COLO829 (cell line): Measurements from ENCODE around the gene PERM1.
"Not testable (repeated sequence)": the region's sequence is repeated elsewhere in the genome, so short reads cannot be mapped to it uniquely, and the experiment has no call there.

Source experiments
- DNase-seq: peaks from one replicate; pipeline ENCODE4 v3.0.0; 2012; ENCODE audit warnings: low spot score

The PERM1 gene

DNA sequence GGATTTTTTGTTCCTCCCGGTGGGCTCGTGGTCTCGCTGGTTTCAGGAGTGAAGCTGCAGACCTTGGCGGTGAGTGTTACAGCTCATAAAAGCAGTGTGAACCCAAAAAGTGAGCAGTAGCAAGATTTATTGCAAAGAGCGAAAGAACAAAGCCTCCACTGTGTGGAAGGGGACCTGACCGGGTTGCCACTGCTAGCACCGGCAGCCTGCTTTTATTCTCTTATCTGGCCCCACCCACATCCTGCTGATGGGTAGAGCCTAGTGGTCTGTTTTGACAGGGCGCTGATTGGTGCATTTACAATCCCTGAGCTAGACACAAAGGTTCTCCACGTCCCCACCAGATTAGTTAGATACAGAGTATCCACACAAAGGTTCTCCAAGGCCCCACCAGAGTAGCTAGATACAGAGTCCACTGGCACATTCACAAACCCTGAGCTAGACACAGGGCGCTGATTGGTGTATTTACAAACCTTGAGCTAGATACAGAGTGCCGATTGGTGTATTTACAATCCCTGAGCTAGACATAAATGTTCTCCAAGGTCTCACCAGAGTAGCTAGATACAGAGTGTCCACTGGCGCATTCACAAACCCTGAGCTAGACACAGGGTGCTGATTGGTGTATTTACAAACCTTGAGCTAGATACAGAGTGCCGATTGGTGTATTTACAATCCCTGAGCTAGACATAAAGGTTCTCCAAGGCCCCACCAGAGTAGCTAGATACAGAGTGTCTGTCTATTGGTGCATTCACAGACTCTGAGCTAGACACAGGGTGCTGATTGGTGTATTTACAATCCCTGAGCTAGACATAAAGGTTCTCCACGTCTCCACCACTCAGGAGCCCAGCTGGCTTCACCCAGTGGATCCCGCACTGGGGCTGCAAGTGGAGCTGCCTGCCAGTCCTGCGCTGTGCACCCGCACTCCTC is 35.8 kb upstream of the PERM1 start:
- not testable (repeated sequence) for DNase-seq

DNA sequence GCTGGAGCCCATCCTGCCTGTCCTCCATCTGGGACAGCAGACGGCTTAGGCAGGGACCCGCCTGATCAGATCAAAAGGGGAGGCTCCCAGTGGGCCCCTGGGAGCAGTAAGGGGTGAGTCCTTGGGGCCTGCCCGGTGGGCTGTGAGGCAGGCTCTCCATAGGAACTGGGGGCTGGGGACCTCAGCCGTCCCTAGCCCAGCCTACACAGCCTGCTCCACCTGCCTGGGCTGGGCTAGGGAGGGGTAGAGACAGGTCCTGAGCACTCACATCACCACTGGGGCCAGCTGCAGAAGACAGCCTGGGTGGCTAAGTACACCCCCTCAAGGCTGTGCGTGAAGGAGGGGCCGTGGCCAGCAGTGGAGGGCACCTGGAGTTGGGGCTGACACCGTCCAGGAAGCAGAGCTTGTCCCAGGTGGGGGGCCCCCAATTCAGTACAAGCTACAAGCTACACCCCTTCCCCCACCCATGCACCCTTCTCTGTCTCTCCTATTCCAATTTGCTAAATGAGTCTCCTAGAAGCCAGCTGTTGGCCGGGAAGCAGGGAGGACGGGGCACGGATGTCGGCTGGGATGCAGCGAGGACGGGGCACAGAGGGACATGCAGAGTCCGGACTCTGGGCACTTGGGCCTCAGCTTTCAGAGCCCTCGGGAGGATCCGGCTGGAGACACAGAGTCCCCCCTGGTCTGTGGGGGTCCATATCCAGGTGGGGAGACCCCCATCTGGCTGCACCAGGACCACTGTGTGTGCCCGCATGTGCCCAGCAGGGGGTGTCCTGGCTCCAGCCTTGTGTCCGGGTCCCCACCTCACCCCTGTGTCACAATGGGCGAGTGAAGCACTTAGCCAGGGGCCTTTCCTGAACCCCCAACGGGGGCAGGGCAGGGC is 33.1 kb upstream of the PERM1 start:
- DNase-seq = no peak

DNA sequence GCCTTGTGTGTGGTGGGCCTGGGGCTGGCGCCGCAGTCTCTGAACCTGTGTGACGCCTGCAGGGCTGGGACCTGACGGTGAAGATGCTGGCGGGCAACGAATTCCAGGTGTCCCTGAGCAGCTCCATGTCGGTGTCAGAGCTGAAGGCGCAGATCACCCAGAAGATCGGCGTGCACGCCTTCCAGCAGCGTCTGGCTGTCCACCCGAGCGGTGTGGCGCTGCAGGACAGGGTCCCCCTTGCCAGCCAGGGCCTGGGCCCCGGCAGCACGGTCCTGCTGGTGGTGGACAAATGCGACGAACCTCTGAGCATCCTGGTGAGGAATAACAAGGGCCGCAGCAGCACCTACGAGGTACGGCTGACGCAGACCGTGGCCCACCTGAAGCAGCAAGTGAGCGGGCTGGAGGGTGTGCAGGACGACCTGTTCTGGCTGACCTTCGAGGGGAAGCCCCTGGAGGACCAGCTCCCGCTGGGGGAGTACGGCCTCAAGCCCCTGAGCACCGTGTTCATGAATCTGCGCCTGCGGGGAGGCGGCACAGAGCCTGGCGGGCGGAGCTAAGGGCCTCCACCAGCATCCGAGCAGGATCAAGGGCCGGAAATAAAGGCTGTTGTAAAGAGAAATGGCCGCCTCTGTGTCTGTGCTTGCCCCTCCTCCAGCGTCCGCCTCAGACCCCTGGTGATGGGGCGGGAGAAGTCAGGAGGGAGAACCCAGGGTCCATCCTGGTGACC is 32.2 kb upstream of the PERM1 start:
- no peak for DNase-seq

DNA sequence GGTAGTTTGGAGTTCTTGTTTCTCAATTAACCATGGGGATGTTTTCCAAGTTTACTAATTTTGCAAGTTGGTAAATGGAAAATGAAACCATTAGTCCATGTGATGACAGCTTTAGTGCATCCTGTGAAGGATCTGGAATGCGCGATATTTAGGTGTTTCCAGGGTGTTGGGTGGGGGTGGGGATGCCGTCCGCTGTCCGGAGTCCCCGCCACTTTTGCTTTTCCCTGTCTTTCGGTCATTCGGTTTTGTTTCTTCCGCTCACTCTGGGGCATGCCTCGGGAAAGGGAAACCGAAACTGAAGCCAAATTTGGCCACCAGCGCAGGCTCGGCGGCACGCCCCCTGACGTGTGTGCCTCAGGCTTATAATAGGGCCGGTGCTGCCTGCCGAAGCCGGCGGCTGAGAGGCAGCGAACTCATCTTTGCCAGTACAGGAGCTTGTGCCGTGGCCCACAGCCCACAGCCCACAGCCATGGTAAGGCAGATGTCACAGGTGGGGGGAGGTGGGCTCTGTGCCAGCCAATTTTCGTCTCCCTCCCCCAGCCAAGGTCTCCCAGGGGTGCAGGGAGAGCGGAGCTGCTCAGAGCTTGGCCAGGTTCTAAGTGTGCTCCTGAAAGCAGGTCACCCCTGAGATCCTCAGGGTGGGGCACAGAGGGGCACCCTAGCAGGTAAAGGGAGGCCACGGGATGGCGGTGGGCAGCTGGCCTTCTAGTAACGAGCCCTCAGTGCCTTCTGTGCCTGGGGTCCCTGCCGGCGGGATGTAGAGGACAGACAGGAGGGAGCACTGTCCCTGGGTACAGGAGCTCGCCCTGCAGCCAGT is 31.4 kb upstream of the PERM1 start, which contains the start of gene ISG15:
Gene ISG15 (plus strand): TSS at position 393 of the 817 bp plus-strand sequence. CDS start 77 bp downstream, at position 470.
- DNase-seq = peak; percentile 43

GRCh38 chr1:1012736-1013104 is 30.8 kb upstream of the PERM1 start:
- not testable (repeated sequence) for DNase-seq

GRCh38 chr1:1011396-1011949 is 29.6 kb upstream of the PERM1 start:
- no peak for DNase-seq

DNA sequence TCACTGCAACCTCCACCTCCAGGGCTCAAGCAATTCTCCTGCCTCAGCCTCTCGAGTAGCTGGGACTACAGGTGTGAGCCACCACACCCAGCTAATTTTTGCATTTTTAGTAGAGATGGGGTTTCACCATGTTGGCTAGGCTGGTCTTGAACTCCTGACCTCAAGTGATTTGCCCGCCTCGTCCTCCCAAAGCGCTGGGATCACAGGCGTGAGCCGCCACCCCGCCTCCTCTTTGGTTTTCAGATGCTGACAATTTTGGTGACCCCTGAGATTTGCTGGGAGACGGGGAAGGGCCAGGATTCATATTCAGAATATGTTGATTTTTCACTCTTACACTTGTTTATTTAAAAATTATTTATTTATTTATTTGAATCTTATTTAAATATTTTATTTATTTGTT is 28.2 kb upstream of the PERM1 start:
- DNase-seq = not testable (repeated sequence)

- no peak for DNase-seq
Observed at GRCh38 chr1:1006305-1007159, 24.6 kb upstream of the PERM1 start.

DNA sequence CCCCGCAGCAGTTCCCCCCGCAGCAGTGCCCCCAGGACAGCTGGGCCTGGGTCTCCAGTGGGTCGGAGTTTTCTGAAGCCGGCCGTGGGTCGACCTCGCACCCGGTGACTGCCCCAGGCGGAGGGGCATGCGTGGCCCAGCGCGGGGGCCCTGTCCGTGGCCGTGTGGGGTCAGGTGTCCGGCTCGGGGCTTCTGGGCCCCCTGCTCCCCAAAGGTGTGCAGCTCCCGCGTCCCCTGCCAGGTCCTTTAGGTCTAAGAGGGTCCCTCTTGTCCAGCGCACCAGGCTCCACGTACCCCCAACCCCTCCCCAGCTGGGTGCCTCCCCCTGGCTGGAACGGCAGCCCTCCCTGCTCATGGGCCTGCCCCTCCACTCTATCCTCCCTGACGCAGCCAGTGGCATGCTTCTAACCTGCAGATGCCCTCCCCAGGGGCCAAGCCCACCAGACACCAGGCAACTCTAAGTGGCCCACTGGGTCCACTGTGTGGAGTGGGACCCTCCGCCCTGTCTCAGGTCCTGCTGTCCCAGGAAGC is 23.9 kb upstream of the PERM1 start:
- no peak for DNase-seq

DNA sequence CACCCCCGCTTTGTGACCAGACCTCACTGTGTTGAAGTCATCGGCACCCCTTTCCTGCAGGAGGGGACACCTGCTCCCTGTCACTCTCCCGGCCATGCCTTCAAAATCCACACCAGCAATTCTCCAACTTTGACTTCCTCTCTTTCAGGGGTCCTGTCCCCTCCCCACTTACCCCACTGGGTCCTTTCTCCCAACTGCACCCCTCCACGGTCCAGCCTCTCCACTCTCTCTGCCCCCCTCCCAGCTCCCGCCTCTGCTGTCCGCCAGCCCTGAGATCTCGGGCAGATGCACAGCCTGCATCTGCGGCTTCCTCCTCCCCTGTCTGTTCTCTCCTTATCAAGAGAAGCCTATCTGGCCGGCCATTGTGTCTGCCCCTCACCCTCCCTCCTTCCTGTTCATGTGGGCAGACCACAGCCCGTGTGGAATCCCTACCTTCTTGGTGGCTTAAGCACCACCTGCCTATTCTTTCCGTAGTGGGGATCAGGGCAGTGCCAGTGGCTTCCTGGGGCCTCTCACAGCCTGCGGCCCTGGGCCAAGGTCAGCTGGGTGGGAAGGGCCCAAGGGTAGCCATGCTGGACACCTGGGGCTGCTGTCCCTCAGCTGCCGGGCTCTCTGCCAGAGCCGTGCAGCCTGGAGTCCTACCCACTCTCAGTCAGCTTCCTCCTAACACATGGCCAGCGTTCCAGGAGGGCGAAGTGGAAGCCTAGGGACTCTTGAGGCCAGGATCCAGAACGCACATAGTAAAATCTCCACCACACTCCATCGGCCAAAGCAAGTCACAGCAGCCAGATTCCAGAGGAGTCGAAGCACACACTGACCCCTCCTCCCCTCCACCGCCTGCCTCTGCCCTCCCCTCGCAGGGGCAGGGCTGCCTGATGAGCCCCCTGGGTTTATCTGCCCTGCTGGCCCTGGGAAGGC is 23.1 kb upstream of the PERM1 start:
- no peak for DNase-seq

DNA sequence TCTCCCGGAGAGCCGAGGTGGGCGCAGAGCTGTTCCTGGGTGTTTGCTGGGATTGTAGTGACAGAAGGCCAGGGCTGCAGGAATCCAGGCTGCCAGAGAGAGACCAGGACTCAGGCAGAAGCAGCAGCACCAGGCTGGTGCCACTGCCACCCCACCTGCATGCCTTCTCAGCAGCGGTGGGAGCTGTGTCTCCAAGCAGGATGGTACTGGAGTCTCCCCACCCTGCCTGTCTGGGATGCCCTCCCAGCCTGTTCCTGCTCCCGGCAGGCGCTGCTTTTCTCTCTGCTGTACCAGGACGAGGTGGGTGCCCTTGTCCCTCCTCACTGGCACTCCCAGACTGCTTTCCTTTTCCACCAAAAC is 22.5 kb upstream of the PERM1 start:
- no peak for DNase-seq

DNA sequence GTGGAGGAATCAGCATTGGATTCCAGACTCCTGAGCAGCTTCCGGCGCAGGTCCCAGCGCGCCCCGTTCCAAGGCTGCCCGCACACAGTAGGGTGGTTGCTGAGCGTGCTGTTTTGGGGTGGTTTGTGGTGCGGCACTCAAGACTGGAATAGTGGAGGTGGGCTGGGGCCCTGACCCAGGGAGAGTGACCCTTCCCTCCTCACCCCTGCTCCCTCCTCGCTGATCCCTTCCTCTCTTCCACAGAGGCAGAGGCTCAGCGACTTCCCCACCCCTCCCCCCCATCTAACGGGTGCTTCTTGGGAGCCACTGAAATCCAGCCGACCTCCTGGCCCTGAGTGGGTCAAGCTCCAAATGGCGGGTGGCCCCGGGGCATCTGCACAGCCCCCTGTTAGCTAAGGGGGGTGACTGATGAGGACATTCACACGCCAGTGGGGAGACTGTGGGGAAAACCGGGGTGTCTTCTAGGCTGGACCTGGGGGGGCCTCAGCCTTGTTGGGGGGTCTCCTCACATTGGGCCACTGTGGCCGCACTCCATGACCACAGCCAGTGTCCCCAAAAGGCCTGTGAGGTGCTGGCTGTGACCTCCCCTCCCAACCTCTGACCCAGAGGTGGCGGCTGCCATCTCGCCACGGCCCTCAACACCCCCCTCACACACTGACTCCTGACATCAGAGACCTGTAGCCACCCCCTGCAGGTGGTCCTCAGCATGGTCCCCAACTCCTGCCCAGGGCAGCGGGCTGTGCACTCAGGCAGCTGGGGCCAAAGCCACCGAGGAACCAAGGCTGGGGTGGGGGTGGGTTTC is 21.9 kb upstream of the PERM1 start:
- DNase-seq = no peak

GRCh38 chr1:1001057-1001783 is 19.3 kb upstream of the PERM1 start:
- no peak for DNase-seq

DNA sequence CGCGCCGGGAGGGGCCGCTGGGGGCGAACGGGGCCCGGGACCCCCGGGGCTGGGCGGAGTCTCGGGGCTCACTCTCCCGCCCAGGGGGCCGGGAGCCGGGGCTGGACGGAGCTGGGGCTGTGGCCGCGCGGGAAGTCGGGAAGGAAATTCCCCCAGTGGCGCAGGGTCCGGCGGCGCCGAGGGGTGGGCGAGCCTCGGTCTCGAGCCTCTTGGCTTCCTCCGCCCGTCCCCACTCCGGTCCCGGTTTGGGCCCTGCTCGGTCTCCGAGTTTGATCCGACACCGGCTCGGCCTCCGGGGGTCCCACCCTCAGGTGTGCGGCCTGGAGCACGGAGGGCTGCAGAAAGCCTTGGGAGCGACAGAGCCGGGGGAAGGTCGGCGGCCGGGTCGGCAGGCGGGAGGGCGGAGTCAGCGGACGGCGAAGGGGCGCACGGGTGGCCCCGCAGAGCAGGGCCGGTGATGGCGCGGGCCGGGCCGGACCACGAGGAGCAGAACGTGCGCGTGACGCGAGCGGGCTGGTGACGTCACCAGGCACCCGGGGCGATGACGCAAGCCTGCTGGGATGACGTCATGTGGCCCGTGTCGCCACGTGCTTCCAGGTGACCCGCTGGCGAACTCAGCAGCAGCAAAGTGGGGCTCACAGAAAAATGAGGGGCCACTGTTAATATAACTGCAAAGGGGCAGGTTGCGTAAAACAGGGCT is 18.6 kb upstream of the PERM1 start:
- peak; percentile 86 for DNase-seq

- DNase-seq = peak; percentile 67
Observed at GRCh38 chr1:999725-1000356, 17.9 kb upstream of the PERM1 start, which contains the start of gene HES4. TSS of gene HES4 (minus strand) at chr1:1000097. CDS start at chr1:999973, 124 bp downstream.
